Ishikawa (cell line): ENCODE results near the gene DBN1.

ENCODE experiments used
- CEBPB ChIP-seq: IDR thresholded peaks from 2 replicates; pipeline ENCODE4 v1.6.1; 2012
- CREB1 ChIP-seq: IDR thresholded peaks from 2 replicates; pipeline ENCODE4 v1.6.1; 2012; ENCODE audit warnings: low read depth
- EGR1 ChIP-seq: IDR thresholded peaks from 2 replicates; pipeline ENCODE4 v1.6.1; 2012
- EP300 ChIP-seq: IDR thresholded peaks from 2 replicates; pipeline ENCODE4 v1.6.1; 2012; ENCODE audit warnings: borderline replicate concordance
- FOXM1 ChIP-seq: IDR thresholded peaks from 2 replicates; pipeline ENCODE4 v1.6.1; 2012; ENCODE audit warnings: low read depth, borderline replicate concordance
- MAX ChIP-seq: IDR thresholded peaks from 2 replicates; pipeline ENCODE4 v1.6.1; 2012
- NFIC ChIP-seq: IDR thresholded peaks from 2 replicates; pipeline ENCODE4 v1.6.1; 2012
- RAD21 ChIP-seq: IDR thresholded peaks from 2 replicates; pipeline ENCODE4 v1.6.1; 2012; ENCODE audit warnings: low read depth
- TAF1 ChIP-seq: IDR thresholded peaks from 2 replicates; pipeline ENCODE4 v1.6.1; 2012; ENCODE audit warnings: low read depth, mild to moderate bottlenecking
- TCF12 ChIP-seq: IDR thresholded peaks from 2 replicates; pipeline ENCODE4 v1.6.1; 2012; ENCODE audit warnings: low read depth
- TEAD4 ChIP-seq: IDR thresholded peaks from 2 replicates; pipeline ENCODE4 v1.6.1; 2012
- USF1 ChIP-seq: IDR thresholded peaks from 2 replicates; pipeline ENCODE4 v1.6.1; 2012
- YY1 ChIP-seq: IDR thresholded peaks from 2 replicates; pipeline ENCODE4 v1.6.1; 2012; ENCODE audit warnings: low read depth
- ZBTB7A ChIP-seq: IDR thresholded peaks from 2 replicates; pipeline ENCODE4 v1.6.1; 2012; ENCODE audit warnings: low read depth
- TF ChIP-seq, protein P1 (sequence below): IDR thresholded peaks from 2 replicates; pipeline ENCODE4 v1.6.1; 2012; ENCODE audit warnings: low read depth, mild to moderate bottlenecking

The DBN1 gene

DNA sequence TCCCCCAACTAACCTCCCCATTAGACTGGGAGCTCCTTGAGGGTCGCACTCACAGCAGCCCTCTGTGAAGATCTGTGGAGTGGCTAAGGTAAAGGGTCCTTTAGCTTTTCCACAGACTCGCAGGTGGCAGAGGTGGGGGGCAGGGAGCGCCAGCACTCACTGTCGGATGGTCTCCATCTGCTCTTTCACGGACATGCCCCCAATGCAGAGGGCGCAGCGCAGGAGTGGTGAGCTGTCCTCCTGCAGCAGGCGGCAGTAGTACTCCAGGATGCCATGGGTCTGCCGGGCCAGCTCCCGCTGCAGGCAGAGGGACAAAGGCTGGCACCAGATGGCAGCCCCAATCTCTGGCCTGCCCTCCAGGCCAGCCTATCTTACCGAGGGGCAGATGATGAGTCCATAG is 41.1 kb upstream of the DBN1 start:
- TF ChIP-seq TAF1, result no peak
- no peak for TF ChIP-seq EGR1
- TF ChIP-seq EP300, result no peak
- no peak for TF ChIP-seq NFIC
- TF ChIP-seq FOXM1, result no peak
- TF ChIP-seq CEBPB, result no peak

DNA sequence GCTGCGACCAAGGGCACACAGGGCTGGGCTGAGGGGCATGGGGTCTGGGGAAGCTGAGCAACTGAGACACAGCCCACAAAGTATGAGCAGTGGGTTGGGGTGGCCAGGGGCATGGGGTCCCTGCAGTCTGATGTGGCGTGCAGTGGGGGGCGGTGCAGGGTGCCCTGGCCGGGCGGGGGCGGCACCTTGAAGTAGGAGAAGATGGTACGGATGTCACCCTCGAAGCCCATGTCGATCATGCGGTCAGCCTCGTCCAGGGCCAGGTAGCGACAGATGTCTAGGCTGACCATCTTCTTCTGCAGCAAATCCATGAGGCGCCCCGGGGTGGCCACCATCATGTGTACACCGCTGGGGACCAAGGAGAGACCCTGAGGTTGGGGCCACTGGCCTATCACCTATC is 40.1 kb upstream of the DBN1 start:
- TF ChIP-seq TEAD4 (no peak), EP300 (no peak), RAD21 (no peak), NFIC (no peak), YY1 (no peak), CEBPB (no peak), ZBTB7A (no peak), EGR1 (no peak), TAF1 (no peak), CREB1 (no peak), MAX (no peak), USF1 (no peak), TCF12 (no peak), FOXM1 (no peak)
- TF ChIP-seq, protein P1, sequence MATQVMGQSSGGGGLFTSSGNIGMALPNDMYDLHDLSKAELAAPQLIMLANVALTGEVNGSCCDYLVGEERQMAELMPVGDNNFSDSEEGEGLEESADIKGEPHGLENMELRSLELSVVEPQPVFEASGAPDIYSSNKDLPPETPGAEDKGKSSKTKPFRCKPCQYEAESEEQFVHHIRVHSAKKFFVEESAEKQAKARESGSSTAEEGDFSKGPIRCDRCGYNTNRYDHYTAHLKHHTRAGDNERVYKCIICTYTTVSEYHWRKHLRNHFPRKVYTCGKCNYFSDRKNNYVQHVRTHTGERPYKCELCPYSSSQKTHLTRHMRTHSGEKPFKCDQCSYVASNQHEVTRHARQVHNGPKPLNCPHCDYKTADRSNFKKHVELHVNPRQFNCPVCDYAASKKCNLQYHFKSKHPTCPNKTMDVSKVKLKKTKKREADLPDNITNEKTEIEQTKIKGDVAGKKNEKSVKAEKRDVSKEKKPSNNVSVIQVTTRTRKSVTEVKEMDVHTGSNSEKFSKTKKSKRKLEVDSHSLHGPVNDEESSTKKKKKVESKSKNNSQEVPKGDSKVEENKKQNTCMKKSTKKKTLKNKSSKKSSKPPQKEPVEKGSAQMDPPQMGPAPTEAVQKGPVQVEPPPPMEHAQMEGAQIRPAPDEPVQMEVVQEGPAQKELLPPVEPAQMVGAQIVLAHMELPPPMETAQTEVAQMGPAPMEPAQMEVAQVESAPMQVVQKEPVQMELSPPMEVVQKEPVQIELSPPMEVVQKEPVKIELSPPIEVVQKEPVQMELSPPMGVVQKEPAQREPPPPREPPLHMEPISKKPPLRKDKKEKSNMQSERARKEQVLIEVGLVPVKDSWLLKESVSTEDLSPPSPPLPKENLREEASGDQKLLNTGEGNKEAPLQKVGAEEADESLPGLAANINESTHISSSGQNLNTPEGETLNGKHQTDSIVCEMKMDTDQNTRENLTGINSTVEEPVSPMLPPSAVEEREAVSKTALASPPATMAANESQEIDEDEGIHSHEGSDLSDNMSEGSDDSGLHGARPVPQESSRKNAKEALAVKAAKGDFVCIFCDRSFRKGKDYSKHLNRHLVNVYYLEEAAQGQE, result no peak

DNA sequence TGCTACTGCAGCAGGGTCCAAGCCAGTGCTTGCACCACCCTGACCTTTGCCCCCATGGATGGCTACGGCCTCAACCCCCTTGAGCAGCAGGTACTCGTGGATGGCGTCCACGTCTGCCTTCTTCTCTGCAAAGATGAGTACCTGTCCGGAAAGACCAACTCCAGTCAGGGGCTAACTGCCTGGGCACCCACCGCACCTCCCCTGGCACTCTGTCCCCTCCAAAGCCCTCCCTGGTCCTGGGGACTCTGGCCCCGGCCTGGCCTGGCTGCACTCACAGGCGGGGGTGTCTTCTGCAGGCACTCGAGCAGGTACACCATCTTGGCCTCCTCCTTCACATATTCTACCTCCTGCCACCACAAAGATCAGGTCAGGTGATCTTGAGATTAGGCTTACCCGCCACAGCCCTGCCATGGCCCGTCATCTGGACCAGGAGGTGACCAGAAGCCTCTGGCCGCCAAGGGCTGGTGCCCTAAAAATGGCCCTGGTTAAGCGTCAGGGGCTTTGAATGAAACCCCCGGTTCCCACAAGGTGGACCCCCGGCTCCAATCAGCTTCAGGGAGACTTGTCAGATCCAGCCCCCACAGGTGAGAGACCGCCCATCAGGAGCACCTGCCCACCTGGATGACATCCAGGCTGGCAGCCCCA is 39.4 kb upstream of the DBN1 start:
- TF ChIP-seq MAX (no peak), FOXM1 (no peak), ZBTB7A (no peak), CREB1 (no peak), RAD21 (no peak), EGR1 (no peak), EP300 (no peak), TEAD4 (no peak), CEBPB (no peak), TCF12 (no peak), TAF1 (no peak), NFIC (no peak), USF1 (no peak), YY1 (no peak)
- TF ChIP-seq, protein P1, result no peak

GRCh38 chr5:177511796-177512675 is 38.6 kb upstream of the DBN1 start:
- no peak for TF ChIP-seq CEBPB
- TF ChIP-seq EP300, result no peak
- TF ChIP-seq TEAD4, result no peak
- TF ChIP-seq ZBTB7A, result no peak
- no peak for TF ChIP-seq FOXM1
- TF ChIP-seq TAF1, result no peak
- TF ChIP-seq MAX, result no peak
- no peak for TF ChIP-seq NFIC
- TF ChIP-seq EGR1, result no peak
- no peak for TF ChIP-seq CREB1
- TF ChIP-seq YY1, result no peak

- TF ChIP-seq EP300 (no peak), FOXM1 (no peak), TAF1 (no peak), CREB1 (no peak), TEAD4 (no peak), USF1 (no peak), RAD21 (no peak), YY1 (no peak), TCF12 (no peak), EGR1 (no peak), ZBTB7A (no peak), NFIC (no peak), MAX (no peak), CEBPB (no peak)
- TF ChIP-seq, protein P1, result no peak
Measured at GRCh38 chr5:177511181-177511580, 37.7 kb upstream of the DBN1 start.
